Mesenchymal stem cell (in vitro differentiated cells and primary cell): ENCODE data around the gene RIMS1.

Experiments
- DNase-seq: peaks from one replicate; pipeline ENCODE4 v3.0.0-alpha.2; 2013
- H2AFZ ChIP-seq: one replicate; pipeline ENCODE4 v1.6.1; 2013; ENCODE audit warnings: low read depth, mild to moderate bottlenecking, control low read depth, inconsistent platforms, low read length, moderate library complexity
- H2AK5ac ChIP-seq: 2 replicates; pipeline ENCODE4 v1.6.1; 2013; ENCODE audit warnings: low read length, moderate library complexity, mild to moderate bottlenecking, inconsistent platforms; ENCODE audit not compliant: severe bottlenecking
- H2BK120ac ChIP-seq: one replicate; pipeline ENCODE4 v1.6.1; 2013; ENCODE audit warnings: low read depth, mild to moderate bottlenecking, inconsistent platforms, low read length, moderate library complexity
- H2BK12ac ChIP-seq, 2 experiments: one replicate each; pipeline ENCODE4 v1.6.1; 2013; ENCODE audit warnings: inconsistent platforms in 2 of 2, low read length in 2 of 2, mild to moderate bottlenecking in 2 of 2, moderate library complexity in 2 of 2, control low read depth in 1 of 2
- H2BK15ac ChIP-seq: one replicate; pipeline ENCODE4 v1.6.1; 2013; ENCODE audit warnings: mild to moderate bottlenecking, low read depth, inconsistent platforms; ENCODE audit not compliant: poor library complexity, severe bottlenecking
- H2BK5ac ChIP-seq: 2 replicates; pipeline ENCODE4 v1.6.1; 2013; ENCODE audit warnings: low read depth, mild to moderate bottlenecking, low read length, control low read depth, inconsistent platforms; ENCODE audit not compliant: poor library complexity, severe bottlenecking
- H3K14ac ChIP-seq, 2 experiments: one replicate each; pipeline ENCODE4 v1.6.1; 2013; ENCODE audit warnings: inconsistent platforms in 2 of 2, low read length in 2 of 2, control low read depth in 1 of 2, mild to moderate bottlenecking in 1 of 2, moderate library complexity in 1 of 2
- H3K18ac ChIP-seq, 2 experiments: one replicate each; pipeline ENCODE4 v1.6.1; 2013; ENCODE audit warnings: inconsistent platforms in 2 of 2, low read length in 2 of 2, control low read depth in 1 of 2, low read depth in 1 of 2, mild to moderate bottlenecking in 1 of 2
- H3K23ac ChIP-seq, 2 experiments: one replicate each; pipeline ENCODE4 v1.6.1; 2013; ENCODE audit warnings: inconsistent platforms in 2 of 2, low read length in 2 of 2, mild to moderate bottlenecking in 2 of 2, moderate library complexity in 2 of 2, control low read depth in 1 of 2
- H3K27ac ChIP-seq: 2 replicates; pipeline ENCODE4 v1.5.1; 2013; ENCODE audit warnings: mild to moderate bottlenecking, moderate library complexity, low read length, control low read depth, inconsistent platforms; ENCODE audit not compliant: poor library complexity, severe bottlenecking
- H3K27me3 ChIP-seq, 2 experiments: 2 replicates each; pipeline versions ENCODE4 v1.6.1 to v1.7.0; 2013; ENCODE audit warnings: low read length in 2 of 2, mild to moderate bottlenecking in 2 of 2, moderate library complexity in 2 of 2, control low read depth in 1 of 2, inconsistent platforms in 1 of 2; ENCODE audit not compliant: control insufficient read depth in 1 of 2, insufficient read depth in 1 of 2
- H3K36me3 ChIP-seq, 2 experiments: 2 replicates each; pipeline versions ENCODE4 v1.6.1 to v1.7.0; 2013; ENCODE audit warnings: low read length in 2 of 2, control low read depth in 1 of 2, inconsistent platforms in 1 of 2, low read depth in 1 of 2, mild to moderate bottlenecking in 1 of 2; ENCODE audit not compliant: insufficient read depth in 2 of 2, control insufficient read depth in 1 of 2
- H3K4ac ChIP-seq, 2 experiments: one replicate each; pipeline ENCODE4 v1.6.1; 2013; ENCODE audit warnings: inconsistent platforms in 2 of 2, low read length in 2 of 2, mild to moderate bottlenecking in 2 of 2, moderate library complexity in 2 of 2, control low read depth in 1 of 2, low read depth in 1 of 2
- H3K4me1 ChIP-seq: 2 replicates; pipeline ENCODE4 v1.6.1; 2013; ENCODE audit warnings: low read depth, low read length, control low read depth; ENCODE audit not compliant: control insufficient read depth, insufficient read depth
- H3K4me2 ChIP-seq: 2 replicates; pipeline ENCODE4 v1.6.1; 2013; ENCODE audit warnings: low read length, mild to moderate bottlenecking, inconsistent platforms; ENCODE audit not compliant: poor library complexity, severe bottlenecking
- H3K4me3 ChIP-seq, 2 experiments: 2 replicates each; pipeline versions ENCODE4 v1.5.1 to v1.7.0; 2013; ENCODE audit warnings: low read length in 2 of 2, mild to moderate bottlenecking in 2 of 2, control low read depth in 1 of 2, low read depth in 1 of 2; ENCODE audit not compliant: insufficient read depth in 1 of 2
- H3K79me1 ChIP-seq: replicated peaks from 2 replicates; pipeline ENCODE4 v1.6.1; 2013; ENCODE audit warnings: mild to moderate bottlenecking, control low read depth, low read length, inconsistent platforms; ENCODE audit not compliant: poor library complexity, severe bottlenecking
- H3K9ac ChIP-seq: 2 replicates; pipeline ENCODE4 v1.7.0; 2013; ENCODE audit warnings: mild to moderate bottlenecking, low read length, moderate library complexity
- H3K9me3 ChIP-seq: 2 replicates; pipeline ENCODE4 v1.7.0; 2013; ENCODE audit warnings: mild to moderate bottlenecking, low read length; ENCODE audit not compliant: control insufficient read depth
- H4K8ac ChIP-seq: one replicate; pipeline ENCODE4 v1.6.1; 2013; ENCODE audit warnings: inconsistent platforms, mild to moderate bottlenecking, low read length, moderate library complexity
- H4K91ac ChIP-seq: one replicate; pipeline ENCODE4 v1.6.1; 2013; ENCODE audit warnings: mild to moderate bottlenecking, low read length, inconsistent platforms
- WGBS: methylation state at CpG from one replicate; pipeline ENCODE4 v1.1.7; 2013; ENCODE audit warnings: mixed read lengths; 5-methylcytosine and 5-hydroxymethylcytosine counted together

Gene RIMS1

DNA sequence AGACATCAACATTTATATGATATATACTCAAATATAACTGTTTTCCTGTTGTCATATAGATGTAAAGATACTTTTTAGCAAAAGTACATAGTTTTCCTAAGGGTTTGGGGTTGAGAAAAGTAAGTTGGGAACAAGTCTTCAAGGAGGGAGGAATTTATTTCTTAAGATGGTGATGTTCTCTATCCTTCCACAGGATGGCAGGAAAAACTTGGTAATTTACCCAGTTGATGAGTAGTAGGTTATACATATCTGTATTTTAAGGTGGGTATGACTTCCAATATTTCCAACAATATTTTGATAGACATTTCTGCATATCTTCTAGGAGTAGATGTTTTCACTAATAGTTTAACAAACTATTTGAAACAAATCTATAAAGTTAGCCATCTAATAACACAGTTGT is 254.4 kb downstream of the RIMS1 start:
- Histone ChIP-seq H2BK15ac (no peak overlapping the region), H3K23ac (no peak overlapping the region), H3K27ac (no peak overlapping the region), H2AFZ (no peak overlapping the region), H2AK5ac (no peak overlapping the region), H3K9me3 (no peaks in the 10 kb centered on the region), H2BK5ac (no peak overlapping the region), H3K18ac (no peak overlapping the region), H3K14ac (no peak overlapping the region), H4K91ac (no peak overlapping the region), H2BK12ac (no peak overlapping the region), H3K4me3 (no peak overlapping the region), H2BK120ac (no peak overlapping the region), H3K9ac (no peak overlapping the region), H3K79me1 (no peaks in the 10 kb centered on the region), H3K27me3 (no peaks in the 10 kb centered on the region), H3K4me1 (no peaks in the 10 kb centered on the region), H3K36me3 (no peaks in the 10 kb centered on the region), H3K4ac (no peak overlapping the region), H3K4me2 (no peak overlapping the region), H4K8ac (no peak overlapping the region)
- no peak for DNase-seq

DNA sequence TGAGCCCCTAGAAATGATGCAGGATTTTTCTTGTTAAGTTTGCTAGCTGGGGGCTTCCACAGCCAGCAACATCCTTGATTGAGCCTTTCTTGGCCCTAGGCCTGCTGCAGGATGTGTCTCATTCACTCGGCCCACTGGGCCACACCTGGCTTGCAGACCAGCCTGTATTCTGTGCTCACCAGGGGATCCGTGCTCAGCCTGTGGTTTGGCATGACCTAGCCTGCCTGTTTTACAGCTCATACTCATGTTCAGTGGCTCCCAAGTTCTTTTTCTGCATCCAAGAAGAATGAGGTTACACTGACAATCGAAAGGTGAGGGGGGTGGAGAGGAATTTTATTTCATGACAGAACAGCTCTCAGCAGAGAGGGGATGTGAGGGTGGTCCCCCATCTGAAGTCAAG is 263.4 kb downstream of the RIMS1 start:
- WGBS, result 71% methylated on average over 3 of the region's 3 CpGs
- peaks cover 0 to 3% of the 10 kb centered on the region in 2 experiments for H3K36me3 ChIP-seq

DNA sequence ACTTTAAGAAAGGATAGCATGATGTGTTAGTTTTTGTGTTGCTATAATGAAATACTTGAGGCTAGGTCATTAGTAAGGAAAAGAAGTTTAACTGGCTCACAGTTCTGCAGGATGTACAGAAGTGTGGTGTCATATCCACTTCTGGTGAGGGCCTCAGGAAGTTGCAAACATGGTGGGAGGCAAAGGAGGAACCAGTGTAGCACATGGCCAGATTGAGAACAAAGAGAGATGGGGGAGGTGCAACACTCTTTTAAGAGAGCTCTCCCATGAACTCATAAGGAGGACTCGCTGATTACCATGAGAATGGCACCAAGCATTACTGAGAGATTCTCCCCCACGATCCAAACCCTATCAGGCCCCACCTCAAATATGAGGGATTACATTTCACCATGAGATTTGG is 265.4 kb downstream of the RIMS1 start:
- Histone ChIP-seq H2AK5ac (no peak overlapping the region), H3K27me3 (no peaks in the 10 kb centered on the region), H4K8ac (no peak overlapping the region), H3K9ac (no peak overlapping the region), H2BK12ac (no peak overlapping the region), H3K14ac (no peak overlapping the region), H2BK5ac (no peak overlapping the region), H2AFZ (no peak overlapping the region), H3K4me3 (no peak overlapping the region), H3K4me1 (no peaks in the 10 kb centered on the region), H3K4ac (no peak overlapping the region), H3K4me2 (no peak overlapping the region), H2BK120ac (no peak overlapping the region), H2BK15ac (no peak overlapping the region), H3K18ac (no peak overlapping the region), H3K23ac (no peak overlapping the region), H4K91ac (no peak overlapping the region), H3K9me3 (peaks cover 23% of the 10 kb centered on the region), H3K36me3 (peaks cover 0 to 3% of the 10 kb centered on the region in 2 experiments), H3K79me1 (no peaks in the 10 kb centered on the region), H3K27ac (no peak overlapping the region)
- no peak for DNase-seq
- 54% methylated on average over 2 of the region's 2 CpGs for WGBS

More for the DNA sequence above, 263.4 kb downstream of the RIMS1 start:
- no peak for DNase-seq
- no peak overlapping the region for H3K14ac ChIP-seq
- H3K79me1 ChIP-seq, result no peaks in the 10 kb centered on the region
- no peak overlapping the region for H2BK12ac ChIP-seq
- H2AFZ ChIP-seq, result no peak overlapping the region
- H3K27ac ChIP-seq, result no peak overlapping the region
- no peak overlapping the region for H3K4ac ChIP-seq
- H3K4me1 ChIP-seq, result no peaks in the 10 kb centered on the region
- no peak overlapping the region for H2BK120ac ChIP-seq
- no peak overlapping the region for H3K23ac ChIP-seq
- no peak overlapping the region for H2AK5ac ChIP-seq
- no peak overlapping the region for H3K9ac ChIP-seq
- no peak overlapping the region for H3K4me2 ChIP-seq
- H4K8ac ChIP-seq, result no peak overlapping the region
- H3K27me3 ChIP-seq, result no peaks in the 10 kb centered on the region
- no peak overlapping the region for H2BK5ac ChIP-seq
- H3K4me3 ChIP-seq, result no peak overlapping the region
- no peak overlapping the region for H2BK15ac ChIP-seq
- H3K18ac ChIP-seq, result no peak overlapping the region
- H4K91ac ChIP-seq, result no peak overlapping the region
- H3K9me3 ChIP-seq, result peaks cover 23% of the 10 kb centered on the region

DNA sequence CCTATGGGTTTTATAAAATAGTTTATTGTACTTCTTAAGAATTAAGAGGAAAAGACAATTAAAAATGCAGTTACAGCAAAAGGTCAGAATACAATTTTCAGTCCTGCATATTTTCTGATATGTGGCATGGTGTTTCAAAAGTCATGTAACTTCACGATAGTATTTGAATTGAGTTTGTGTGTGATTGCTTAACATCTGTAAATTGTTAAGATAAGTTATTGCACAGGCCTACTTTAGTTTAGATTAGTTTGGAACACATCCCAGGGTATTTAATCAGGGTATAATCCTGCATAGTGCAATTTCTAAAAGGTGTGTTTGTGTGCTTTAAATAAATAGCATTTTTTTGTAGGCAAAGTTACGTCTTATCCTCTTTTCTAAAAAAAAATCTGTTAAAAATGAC is 289.6 kb downstream of the RIMS1 start:
- Histone ChIP-seq H3K4me3 (no peak overlapping the region), H2BK5ac (no peak overlapping the region), H3K27me3 (peaks cover 0 to 8% of the 10 kb centered on the region in 2 experiments), H2BK12ac (no peak overlapping the region), H3K9ac (no peak overlapping the region), H2BK120ac (no peak overlapping the region), H3K14ac (no peak overlapping the region), H2AFZ (no peak overlapping the region), H3K9me3 (no peaks in the 10 kb centered on the region), H4K91ac (no peak overlapping the region), H3K79me1 (no peaks in the 10 kb centered on the region), H3K4me2 (no peak overlapping the region), H2BK15ac (no peak overlapping the region), H4K8ac (no peak overlapping the region), H3K4me1 (no peaks in the 10 kb centered on the region), H3K23ac (no peak overlapping the region), H3K18ac (no peak overlapping the region), H3K4ac (no peak overlapping the region), H3K27ac (no peak overlapping the region), H2AK5ac (no peak overlapping the region), H3K36me3 (no peaks in the 10 kb centered on the region)
- 84% methylated on average over 1 of the region's 2 CpGs for WGBS
- no peak for DNase-seq
